OCI-LY3 (cell line): ENCODE measurements around the gene SLC4A9.

Source experiments
- CTCF ChIP-seq: fragments of 200-600, 300-600 bp; sonication (generic); IDR thresholded peaks from 2 replicates; pipeline ENCODE4 v1.5.1; 2014; ENCODE audit warnings: antibody characterized with exemption, low read length, low read depth
- EZH2phosphoT487 ChIP-seq: fragments of 200-600 bp; shearing (Covaris generic); IDR thresholded peaks from 2 replicates; pipeline ENCODE4 v1.6.1; 2018; ENCODE audit warnings: antibody characterized with exemption, mixed run types, low read depth

- TF ChIP-seq CTCF: no peak
- TF ChIP-seq EZH2phosphoT487: no peak
Measured at GRCh38 chr5:140319833-140320232, 40.2 kb upstream of the SLC4A9 start.
